ENCODE data around the gene PRSS36.
"Not testable (repeated sequence)": the region's sequence is repeated elsewhere in the genome, so short reads cannot be mapped to it uniquely, and the experiment has no call there.

The PRSS36 gene

DNA sequence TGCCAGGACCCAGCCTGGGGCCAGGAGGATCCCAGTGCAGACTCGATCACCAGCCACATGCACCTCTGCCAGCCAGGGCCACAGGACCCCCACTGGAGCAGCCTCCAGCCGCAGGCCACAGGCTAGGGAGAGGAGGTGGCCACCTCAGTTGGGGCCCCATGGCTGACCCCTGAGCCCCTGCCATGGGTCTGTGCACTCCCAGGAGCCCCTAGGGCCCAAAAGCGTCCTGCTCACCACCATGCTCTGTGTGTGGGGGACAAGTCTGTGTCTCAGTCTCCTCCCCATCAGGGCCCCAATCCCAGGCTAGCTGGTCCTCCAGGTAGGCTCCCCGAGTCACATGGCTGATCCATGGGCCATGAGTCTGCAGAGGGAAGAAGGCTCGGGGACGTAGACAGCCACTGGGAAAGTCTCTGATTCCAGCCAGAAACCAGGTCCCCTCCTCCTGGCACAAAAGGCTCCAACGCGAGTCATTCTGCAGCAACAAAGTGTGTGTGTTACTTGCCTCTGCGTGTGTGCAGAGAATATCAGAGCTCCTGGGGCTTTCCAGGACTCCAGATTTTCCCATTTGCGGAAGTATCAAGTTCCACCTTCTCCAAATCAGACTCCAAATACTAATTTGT, 8.3 kb downstream of the PRSS36 start:
- no peak for DNase-seq (ENCODE audit: low read depth in 2 of 2)

DNA sequence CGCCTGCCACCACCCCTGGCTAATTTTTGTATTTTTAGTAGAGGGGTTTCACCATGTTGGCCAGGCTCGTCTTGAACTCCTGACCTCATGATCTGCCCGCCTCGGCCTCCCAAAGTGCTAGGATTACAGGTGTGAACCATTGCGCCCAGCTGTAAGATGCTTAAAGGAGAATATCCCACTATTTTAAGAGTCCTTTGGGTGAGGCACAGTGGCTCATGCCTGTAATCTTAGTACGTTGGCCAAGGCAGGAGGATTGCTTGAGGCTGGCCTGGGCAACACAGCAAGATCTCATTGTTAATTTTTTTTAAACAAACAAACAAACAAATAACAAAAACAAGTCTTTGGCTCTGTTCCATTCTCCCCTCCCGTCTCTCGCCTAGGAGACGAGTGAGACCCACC, 8.8 kb downstream of the PRSS36 start:
- not testable (repeated sequence) for DNase-seq (ENCODE audit: low read depth in 2 of 2)

DNA sequence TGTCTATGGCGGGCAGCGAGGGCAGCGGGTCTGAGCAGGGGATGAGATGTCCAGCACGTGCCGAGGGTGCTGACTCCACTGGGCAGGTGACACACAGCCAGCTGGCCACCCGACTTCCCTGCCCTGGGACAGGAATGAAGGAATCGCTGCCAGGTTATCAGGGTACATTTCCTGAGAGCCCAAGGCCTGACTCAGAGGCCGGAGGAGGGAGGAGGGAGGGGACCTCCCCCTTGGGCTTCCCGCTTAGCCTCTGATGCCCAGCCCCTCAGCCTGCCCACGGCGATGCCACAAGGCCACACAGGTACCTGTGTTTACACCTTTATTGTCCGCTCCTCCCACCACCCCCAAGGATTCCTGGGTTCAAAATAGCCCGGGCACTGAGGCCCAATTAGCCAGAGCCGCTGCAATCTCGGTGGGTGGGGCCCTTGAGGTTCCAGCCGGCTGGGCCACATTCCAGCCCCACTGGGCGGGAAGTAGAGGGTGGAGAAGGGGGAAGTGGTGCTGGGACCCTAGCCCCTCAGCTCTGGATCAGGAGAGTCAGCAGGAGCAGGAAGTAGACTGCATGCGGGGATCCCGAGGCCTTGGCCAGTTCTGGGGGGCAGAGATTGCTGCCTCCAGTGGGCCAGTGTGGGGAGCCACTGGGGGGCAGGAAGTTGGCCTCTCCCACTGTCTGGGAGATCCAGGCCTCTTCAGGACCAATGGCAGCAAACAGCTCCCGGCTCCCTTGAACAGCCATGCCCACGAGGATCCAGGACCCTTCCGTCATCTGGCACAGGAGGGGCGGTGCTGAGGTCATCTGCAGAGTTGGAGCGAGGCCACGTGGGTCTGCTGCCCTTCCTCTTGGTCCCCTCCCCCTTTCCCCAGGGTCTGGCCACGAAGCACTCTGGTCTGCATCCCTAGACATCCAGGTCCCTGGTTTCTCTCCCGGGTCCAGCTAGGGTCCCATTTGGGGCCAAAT, 11.0 kb downstream of the PRSS36 start:
- no peak for DNase-seq (ENCODE audit: low read depth in 2 of 2)

DNA sequence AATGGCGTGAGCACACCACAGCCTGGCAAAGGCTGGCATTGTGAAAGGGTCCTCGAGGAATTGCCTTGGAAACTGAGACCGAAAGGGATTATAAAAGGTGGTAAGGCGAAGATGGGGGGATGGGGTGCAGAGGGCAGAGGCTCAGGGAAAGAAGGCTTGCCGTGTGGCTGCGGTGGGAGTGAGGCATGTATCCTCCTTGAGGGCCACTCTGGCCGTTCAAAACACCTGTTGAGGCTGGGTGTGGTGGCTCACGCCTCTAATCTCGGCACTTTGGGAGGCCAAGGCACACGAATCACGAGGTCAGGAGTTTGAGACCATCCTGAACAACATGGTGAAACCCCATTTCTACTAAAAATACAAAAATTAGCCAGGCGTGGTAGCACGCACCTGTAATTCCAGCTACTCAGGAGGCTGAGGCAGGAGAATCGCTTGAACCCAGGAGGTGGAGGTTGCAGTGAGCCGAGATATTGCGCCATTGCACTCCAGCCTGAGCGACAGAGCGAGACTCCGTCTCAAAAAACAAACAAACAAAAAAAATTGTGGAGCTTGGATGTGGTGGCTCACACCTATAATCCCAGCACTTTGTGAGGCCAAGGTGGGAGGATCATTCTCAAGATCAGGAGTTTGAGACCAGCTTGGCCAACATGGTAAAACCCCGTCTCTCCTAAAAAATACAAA, 12.9 kb downstream of the PRSS36 start:
- DNase-seq (ENCODE audit: low read depth in 2 of 2): not testable (repeated sequence)

DNA sequence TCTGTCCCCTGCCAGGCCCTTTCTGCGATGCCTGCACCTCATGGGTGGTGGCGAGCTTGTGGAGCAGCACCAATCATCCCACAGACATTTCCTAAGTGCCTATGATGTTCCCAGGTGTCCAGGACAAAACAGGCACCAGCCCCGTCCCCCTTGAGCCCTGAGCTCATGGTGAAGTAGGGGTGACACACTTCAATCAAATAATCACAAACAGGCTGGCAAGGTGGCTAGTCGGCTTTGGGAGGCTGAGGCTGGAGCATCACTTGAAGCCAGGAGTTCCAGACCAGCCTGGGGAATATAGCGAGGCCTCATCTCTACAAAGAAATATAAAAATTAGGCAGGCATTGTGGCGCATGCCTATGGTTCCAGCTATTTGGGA, 13.6 kb downstream of the PRSS36 start:
- no peak for DNase-seq (ENCODE audit: low read depth in 2 of 2)

DNA sequence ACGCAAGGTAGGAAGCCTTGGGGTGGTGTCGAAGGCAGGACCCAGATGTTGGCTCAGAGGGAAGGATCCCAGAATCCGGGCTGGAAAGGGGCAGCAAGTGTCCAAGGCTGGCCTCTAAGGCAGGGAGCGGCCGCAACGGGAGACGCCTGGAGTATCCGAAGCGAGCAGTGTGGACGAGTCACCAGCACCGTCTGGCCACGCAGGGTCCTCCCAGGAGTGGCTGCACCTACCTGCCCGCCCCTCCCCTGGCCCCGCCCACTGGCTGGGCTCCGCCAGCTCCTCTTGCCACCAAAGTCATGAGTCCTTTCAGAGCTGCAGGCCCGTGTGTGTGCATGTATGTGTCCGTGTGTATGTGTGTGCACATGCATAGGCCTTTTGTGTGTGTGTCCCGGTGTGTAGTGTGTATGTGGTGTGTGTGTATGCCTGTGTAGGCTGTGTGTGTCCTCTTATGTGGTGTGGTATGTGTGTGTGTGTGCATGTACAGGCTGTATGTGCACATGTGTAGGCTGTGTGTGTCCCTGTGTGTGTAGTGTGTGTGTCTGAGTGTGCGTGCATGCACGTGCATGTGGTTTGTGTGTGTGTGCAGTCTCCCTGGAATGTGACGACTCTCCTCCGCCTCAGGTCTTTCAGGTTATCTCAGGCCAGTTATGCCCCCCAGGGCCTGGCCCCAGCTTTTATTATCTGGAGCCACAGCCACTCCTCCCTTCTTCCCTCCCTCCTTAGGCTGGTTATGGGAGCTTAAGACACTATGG, 14.2 kb downstream of the PRSS36 start, which contains the start of gene PRSS8:
TSS of gene PRSS8 (minus strand) at position 193 of the 752 bp plus-strand sequence. CDS start 229 bp downstream, outside the sequence.
- DNase-seq (ENCODE audit: low read depth in 2 of 2): no peak

DNA sequence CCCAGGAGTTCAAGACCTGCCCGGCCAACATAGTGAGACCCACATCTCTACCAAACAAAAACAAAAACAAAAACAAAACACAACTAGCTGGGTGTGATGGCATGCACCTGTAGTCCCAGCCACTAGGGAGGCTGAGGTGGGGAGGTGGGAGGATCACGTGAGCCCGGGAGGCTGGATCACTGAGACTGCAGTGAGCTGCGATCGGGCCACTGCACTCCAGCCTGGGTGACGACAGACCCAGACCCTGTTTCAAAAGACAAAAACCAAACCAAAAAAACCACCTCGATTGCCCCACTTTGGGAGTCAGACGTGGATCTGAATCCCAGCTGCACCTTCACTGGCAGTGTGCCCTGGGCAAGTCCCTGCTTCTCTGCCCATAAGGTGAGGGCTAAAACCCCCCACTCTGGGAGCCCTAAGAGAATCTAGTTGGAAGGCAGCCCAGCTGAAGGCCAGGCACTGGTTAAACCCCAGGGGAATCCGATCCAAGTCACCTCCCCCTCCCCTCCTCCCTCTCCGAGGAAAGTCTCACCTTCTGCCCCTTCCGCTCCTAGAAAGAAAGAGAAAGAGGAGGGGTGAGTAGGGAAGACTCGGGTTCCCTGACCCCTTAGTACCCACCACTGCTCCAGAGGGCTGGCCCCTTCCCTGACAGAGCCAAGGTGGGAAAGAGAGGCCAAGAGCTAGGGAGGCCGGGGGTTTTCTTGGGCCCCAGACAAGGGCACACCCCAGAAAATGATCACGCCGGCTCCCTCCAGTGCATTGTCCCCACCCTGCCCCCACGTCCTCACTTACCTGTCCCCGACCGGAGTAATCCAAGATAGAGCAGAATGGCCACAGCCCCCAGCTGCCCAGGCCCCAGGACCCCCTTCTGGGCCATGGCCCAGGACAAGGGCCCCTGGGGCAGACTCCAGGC, 15.0 kb downstream of the PRSS36 start:
- no peak for DNase-seq (ENCODE audit: low read depth in 2 of 2)

DNA sequence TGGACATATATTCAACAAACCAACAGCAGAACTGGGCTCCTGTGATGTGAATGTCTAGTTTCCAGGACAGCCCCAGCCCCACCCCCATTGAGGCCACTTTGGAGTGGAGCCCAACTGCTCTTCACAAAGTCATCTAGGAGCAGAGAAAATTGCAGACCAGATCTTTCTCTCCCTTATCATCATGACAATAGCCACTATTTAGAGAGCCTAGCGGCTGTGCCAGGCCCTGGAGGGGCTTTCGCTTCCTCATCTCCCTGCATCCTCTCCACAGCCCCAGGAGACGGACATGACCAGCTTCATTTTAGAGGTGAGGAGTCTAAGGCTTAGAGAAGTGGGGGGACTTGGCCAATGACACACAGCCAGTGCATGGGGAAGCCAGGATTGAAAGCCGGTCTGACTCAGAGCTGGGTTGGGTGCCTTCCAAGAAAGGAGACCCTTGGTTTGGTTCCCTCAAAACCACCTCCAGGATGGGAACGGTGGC, 15.7 kb downstream of the PRSS36 start:
- DNase-seq (ENCODE audit: low read depth in 2 of 2): no peak

DNA sequence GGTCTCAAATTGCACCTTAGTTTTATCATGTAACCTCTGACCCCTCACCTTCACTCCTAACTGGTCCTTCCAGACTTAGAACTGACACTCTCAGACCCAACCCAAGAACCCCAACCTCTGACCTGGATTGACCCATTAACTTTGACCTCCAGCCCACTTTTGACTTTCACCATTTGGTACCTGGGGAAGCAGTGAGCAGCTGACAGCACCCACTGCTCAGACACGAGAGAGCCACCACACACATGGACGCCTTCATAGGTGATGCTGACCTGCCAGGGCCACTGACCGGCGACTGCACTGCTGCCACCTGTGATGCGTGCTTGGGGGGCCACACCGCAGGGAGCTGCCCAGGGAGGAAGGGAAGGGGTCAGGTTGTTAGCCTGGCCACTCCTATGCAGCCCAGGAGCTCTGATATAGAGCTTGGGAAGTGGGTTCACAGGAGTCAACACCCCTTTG, 16.8 kb downstream of the PRSS36 start:
- no peak for DNase-seq (ENCODE audit: low read depth in 2 of 2)

DNA sequence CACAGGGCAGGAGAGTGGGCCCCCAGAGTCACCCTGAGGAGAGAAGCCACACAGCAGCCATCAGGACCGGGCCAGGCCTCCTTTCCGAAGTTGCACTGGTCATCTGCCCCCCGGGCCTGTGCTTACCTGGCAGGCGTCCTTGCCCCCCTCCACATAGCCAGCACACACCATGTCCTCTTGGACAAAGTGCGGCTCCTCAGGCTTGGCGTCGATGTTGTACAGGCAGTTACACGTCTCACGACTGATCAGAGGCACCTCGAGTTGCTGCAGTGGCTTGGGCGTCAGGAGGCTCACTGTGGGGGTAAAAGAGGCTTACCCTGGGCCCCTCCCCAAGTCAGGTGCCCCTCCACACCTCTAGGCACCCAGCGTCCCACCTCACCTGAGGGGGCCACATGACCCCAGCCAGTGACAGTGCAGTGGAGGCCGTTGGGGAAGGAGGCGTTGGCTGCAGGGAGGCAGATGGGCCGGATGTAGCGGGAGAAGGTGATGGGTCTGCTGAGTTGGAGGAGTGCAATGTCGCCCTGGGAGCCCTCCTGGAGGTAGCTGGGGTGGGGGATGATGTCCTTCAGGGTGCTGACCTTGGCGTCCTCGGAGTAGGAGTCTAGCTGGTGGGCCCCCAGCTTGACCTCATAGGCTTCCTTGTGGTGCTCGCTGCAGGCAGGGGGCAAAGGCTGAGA, 17.4 kb downstream of the PRSS36 start:
- no peak for DNase-seq (ENCODE audit: low read depth in 2 of 2)

DNA sequence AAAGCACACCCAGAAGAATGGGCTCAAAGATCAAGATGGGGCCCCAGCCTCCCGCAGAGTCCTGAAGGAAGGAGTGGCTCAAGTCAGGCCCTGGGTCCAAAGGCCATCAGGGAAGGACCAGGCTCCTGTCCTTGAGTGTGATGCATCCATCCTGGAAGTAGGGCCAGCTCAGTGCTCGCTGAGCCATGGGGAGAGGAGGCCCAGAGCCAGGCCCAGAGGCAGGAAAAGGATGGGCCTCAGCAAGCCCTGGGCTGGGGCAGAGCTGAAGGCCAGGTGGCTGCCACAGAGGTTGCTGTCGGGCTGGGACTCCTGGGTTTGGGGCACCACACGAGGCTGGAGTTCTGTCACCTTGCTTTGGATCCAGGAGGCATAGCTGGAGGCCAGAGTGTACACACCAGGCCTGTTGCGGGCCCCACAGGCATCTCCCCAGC, 18.0 kb downstream of the PRSS36 start:
- DNase-seq (ENCODE audit: low read depth in 2 of 2): no peak

DNA sequence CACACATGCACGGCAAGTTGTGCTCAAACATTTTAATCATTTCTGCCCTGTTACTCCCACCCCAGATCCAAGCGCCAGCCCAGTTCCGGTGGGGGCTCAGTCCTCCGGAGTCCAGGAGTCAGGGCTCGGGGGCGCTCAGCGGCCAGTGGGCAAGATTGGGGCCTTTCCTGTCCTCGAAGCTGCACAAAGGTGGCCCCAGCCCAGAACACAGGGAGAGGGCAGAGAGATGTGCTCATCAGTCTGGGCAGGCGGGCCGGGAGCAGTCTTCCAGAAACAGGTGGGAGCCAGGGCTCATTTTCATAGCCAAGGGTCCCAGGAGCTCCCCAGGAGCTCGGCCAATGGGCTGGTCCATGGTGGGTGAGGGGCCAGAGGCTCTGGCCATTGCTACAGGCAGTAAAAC, 18.4 kb downstream of the PRSS36 start:
- no peak for DNase-seq (ENCODE audit: low read depth in 2 of 2)

DNA sequence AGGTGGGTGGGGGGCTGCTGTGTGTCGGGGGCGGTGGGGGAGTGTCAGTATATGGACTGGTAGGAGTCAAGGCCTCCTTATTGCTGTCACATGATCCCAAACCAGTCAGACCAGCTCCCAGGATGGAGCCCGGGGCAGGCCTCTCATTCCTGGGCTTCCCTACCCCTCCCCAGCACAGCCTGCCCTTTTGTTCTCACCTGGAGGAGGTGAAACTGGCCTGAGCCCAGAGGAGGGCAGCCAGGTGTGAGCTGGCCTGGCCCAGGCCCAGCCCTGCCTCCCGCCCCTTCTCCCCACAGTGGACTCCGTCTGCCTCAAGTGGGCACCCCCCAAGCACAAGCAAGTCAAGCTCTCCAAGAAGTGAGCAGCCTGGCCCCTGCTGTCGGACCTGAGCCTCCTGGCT, 19.0 kb downstream of the PRSS36 start:
- no peak for DNase-seq (ENCODE audit: low read depth in 2 of 2)

DNA sequence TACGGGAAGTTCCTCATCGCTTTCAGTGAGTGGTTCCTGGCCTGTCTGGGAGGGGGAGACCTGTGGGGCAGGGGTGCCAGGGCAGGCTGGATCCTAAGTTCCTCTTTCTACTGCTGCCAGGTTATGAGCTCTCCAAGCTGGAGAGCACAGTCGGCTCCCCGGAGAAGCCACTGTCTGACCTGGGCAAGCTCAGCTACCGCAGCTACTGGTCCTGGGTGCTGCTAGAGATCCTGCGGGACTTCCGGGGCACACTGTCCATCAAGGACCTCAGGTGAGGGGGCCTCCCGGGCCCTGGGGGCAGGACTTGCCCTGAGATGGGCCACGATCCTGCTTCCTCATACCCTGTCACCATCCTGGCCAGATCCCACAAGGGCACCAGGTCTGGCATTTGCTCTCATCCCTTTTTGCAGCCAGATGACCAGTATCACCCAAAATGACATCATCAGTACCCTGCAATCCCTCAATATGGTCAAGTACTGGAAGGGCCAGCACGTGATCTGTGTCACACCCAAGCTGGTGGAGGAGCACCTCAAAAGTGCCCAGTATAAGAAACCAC, 19.5 kb downstream of the PRSS36 start:
- no peak for DNase-seq (ENCODE audit: low read depth in 2 of 2)

DNA sequence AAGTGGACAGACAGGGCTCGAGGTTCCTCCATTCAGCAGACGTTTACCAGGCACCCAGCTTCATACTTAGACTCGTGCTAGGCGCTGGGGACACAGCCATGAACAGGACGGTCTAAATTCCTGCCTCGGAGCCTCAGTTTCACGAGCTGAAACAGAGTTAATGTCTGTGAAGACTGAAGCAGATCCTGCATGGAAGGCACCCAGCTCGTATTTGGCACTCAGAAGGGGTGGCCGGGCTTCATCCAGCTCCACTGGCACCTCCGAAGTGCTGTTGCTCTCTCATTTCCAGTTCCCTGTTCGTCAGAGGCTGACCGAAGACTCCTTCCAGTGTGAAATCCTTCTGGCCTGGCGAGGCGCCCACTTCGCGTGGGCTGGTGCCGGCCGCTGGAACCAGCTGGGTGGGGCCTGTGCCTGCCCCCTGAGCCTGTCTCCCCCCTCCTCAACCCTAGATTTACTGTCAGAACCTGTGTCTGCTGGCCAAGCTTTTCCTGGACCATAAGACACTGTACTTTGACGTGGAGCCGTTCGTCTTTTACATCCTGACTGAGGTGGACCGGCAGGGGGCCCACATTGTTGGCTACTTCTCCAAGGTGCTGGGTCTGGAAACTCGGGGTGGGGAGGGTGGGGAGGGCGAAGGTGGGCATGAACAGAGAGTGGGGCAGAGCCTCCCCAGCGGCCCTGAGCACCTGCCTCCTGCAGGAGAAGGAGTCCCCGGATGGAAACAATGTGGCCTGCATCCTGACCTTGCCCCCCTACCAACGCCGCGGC, 20.1 kb downstream of the PRSS36 start:
- DNase-seq (ENCODE audit: low read depth in 2 of 2): no peak

DNA sequence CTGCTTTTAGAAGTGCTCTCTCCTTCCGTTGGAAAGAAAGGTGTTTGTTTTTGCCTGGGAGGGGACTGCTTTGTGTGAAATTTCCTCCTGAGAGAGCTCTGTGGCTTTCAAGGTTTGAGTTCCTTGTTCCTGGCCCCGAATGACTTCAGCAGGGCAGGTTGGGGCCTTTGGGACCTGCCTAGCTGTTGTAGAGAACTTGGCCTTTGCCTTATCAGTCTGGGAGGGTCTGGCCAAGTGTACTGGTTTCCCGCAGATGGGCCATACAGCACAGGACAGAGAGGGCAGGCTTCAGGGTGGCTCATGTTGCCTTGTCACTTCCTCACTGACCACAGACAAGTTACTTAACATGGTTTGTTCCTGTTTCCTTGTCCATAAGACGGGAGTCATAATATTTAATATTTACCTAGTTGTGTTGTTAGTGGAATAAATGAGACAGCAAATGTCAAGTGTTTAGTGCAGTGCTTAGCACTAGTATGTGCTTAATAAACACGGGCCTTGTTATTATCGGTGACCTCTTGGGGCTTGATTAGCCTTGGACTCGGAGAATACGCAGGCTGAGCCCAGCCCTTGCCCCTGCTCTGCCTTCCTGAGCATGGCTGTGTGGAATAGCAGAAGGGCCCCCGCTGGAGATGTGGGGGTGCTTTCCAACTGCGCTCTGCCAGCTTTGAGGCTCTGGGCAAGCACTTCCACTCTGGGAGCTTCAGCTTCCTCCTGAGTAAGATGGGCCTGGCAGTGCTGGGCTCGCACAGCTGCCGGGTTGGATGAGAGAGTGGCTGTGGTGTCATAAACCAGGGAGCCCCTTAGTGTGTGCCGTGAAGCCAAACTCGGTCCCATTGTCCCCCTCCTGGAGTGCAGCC, 20.9 kb downstream of the PRSS36 start:
- DNase-seq (ENCODE audit: low read depth in 2 of 2): no peak

DNA sequence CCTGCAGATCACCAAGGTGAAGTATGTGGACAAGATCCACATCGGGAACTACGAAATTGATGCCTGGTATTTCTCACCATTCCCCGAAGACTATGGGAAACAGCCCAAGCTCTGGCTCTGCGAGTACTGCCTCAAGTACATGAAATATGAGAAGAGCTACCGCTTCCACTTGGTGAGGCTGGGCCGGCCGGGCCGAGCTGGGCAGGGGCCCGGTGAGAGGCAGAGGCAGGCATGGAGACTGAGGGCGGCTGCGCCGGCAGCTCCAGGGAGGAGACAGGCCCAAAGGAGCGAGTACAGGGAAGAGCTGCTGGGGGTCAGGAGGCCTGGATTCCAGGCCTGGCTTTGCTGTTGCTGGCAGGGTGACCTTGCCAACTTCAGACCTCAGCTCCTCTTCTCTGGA, 22.7 kb downstream of the PRSS36 start:
- DNase-seq (ENCODE audit: low read depth in 2 of 2): no peak

DNA sequence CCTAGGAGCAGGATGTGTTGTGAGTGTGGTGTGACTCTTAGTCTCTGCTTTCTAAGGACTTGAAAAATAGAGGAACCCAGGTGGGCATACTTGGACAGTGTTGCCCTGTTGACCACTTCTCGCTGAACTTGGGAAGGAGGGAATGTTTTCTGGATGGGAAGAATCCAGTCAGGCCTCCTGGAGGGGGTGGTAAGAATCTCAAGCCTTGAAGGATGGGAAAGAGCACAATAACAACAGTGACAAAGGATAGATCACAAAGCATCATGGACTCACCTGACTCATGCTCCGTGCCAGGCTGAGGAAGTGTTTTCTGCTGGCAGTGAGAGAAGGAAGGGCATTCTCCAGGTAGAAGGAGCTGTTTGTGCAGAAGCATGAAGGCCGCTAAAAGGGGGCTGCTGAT, 24.0 kb downstream of the PRSS36 start:
- DNase-seq (ENCODE audit: low read depth in 2 of 2): no peak
